ENCODE data around the gene RNF20. TPM values are rescaled to one million over a fixed set of nuclear protein-coding genes. Genes with fewer than 3 reads are reported as not detected.
A peak's percentile ranks its signal among the peaks of the same experiment; 100 is the strongest.
"Not testable (repeated sequence)": the region's sequence is repeated elsewhere in the genome, so short reads cannot be mapped to it uniquely, and the experiment has no call there.

RNF20 gene
- polyA plus RNA-seq, 1 of the 3 experiments (the other 2 are of a cell fraction), result 16.0 TPM

DNA sequence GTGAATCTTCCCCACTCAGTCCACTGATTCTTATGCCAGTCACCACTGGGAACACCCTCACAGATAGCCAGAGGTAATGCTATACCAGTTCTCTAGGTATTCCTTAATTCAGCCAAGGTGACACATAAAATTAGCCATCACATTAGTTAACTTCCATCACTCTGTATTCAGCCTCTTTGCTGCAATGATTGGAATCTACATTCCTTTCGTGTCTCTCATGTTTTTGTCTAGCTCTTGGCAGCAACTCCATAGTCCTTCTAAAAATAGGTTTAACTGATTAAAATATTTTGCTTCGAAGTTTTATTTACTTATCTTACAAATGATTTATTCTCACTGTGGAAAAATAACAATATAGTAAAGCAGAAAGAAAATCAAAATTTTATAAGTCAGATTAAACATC, 19.6 kb upstream of the RNF20 start:
- Histone ChIP-seq H3K79me2 (ENCODE audit: insufficient read depth) (no peaks in the 10 kb centered on the region), H3K9me2 (no peaks in the 10 kb centered on the region), H3F3A (replicated peaks; ENCODE audit: insufficient read depth) (peaks cover under 1% of the 10 kb centered on the region), H3K4me3 (ENCODE audit: low read depth in 2 of 2, low read length in 1 of 2) (no peak overlapping the region), H3K4me1 (ENCODE audit: control insufficient read depth in 1 of 2, insufficient read depth in 2 of 2, low read depth in 1 of 2, low read length in 1 of 2) (peaks cover 0 to 21% of the 10 kb centered on the region in 2 experiments; a peak in 2 of 4 replicates), H3K9me3 (no peaks in the 10 kb centered on the region), H3K9ac (no peak overlapping the region), H3K36me3 (replicated peaks in 1 of 2; ENCODE audit: control insufficient read depth in 1 of 2, insufficient read depth in 2 of 2, low read length in 1 of 2) (no peaks in the 10 kb centered on the region), H3K4me2 (peak overlapping the region; percentile 38; the same call in 1 of the 2 replicates), H2AFZ (ENCODE audit: low read depth) (no peak overlapping the region), H3K27ac (ENCODE audit: low read depth in 2 of 2, low read length in 1 of 2) (no peak overlapping the region; a peak in 1 of 4 replicates), H4K20me1 (ENCODE audit: insufficient read depth) (no peaks in the 10 kb centered on the region), H3K27me3 (ENCODE audit: insufficient read depth) (no peaks in the 10 kb centered on the region)
- ChIA-PET CTCF (interaction anchor here (2.8 to 2.9 kb wide), 2 partner anchors 16 to 55 kb away, joined by 8 to 13 read pairs; no protein-coding TSS in a partner anchor), POLR2A (no interaction called here)
- no peak for DNase-seq
- 5% methylated on average over 2 of the region's 2 CpGs for WGBS (ENCODE audit: low lambda C conversion rate)
- TF ChIP-seq NFIC (IDR thresholded peaks at IDR 0.05; ENCODE audit: borderline replicate concordance), result peak; percentile 94
- TF ChIP-seq FOXJ3 (CRISPR knock-in tag; IDR thresholded peaks at IDR 0.05), result no peak
- TF ChIP-seq FOSL2 (IDR thresholded peaks at IDR 0.05; ENCODE audit: borderline replicate concordance, low read depth), result peak; percentile 40; the same call in 1 of the 2 replicates
- TF ChIP-seq EP300 (IDR thresholded peaks at IDR 0.05; ENCODE audit: borderline replicate concordance in 1 of 2, low read depth in 1 of 2, low read length in 1 of 2), result peak in 1 of 2 experiments; percentile 88; a peak in 2 of 4 replicates
- peak; percentile 61; the same call in 1 of the 2 replicates for TF ChIP-seq POLR2AphosphoS5 (IDR thresholded peaks at IDR 0.05; ENCODE audit: low read depth, low read length)
- TF ChIP-seq, protein P1, sequence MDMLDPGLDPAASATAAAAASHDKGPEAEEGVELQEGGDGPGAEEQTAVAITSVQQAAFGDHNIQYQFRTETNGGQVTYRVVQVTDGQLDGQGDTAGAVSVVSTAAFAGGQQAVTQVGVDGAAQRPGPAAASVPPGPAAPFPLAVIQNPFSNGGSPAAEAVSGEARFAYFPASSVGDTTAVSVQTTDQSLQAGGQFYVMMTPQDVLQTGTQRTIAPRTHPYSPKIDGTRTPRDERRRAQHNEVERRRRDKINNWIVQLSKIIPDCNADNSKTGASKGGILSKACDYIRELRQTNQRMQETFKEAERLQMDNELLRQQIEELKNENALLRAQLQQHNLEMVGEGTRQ (IDR thresholded peaks at IDR 0.05; ENCODE audit: borderline replicate concordance, low read depth, low read length), result no peak
- TF ChIP-seq RFX5 (IDR thresholded peaks at IDR 0.05; ENCODE audit: low read length), result no peak
- TF ChIP-seq TEAD4 (IDR thresholded peaks at IDR 0.05; ENCODE audit: borderline replicate concordance, insufficient read depth), result peak; percentile 92
- peak; percentile 97 for TF ChIP-seq MEF2A (IDR thresholded peaks at IDR 0.05; ENCODE audit: borderline replicate concordance, low read depth)
- TF ChIP-seq, protein P2, sequence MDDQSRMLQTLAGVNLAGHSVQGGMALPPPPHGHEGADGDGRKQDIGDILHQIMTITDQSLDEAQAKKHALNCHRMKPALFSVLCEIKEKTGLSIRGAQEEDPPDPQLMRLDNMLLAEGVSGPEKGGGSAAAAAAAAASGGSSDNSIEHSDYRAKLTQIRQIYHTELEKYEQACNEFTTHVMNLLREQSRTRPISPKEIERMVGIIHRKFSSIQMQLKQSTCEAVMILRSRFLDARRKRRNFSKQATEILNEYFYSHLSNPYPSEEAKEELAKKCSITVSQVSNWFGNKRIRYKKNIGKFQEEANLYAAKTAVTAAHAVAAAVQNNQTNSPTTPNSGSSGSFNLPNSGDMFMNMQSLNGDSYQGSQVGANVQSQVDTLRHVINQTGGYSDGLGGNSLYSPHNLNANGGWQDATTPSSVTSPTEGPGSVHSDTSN (IDR thresholded peaks at IDR 0.05), result peak; percentile 94
- TF ChIP-seq TCF12 (IDR thresholded peaks at IDR 0.05), result peak; percentile 83
- TF ChIP-seq SMC3 (IDR thresholded peaks at IDR 0.05; ENCODE audit: low read depth, low read length), result no peak
- TF ChIP-seq FOXM1 (IDR thresholded peaks at IDR 0.05; ENCODE audit: low read depth), result no peak
- no peak for TF ChIP-seq ELF1 (IDR thresholded peaks at IDR 0.05)
- TF ChIP-seq JUND (IDR thresholded peaks at IDR 0.05), result peak; percentile 77

DNA sequence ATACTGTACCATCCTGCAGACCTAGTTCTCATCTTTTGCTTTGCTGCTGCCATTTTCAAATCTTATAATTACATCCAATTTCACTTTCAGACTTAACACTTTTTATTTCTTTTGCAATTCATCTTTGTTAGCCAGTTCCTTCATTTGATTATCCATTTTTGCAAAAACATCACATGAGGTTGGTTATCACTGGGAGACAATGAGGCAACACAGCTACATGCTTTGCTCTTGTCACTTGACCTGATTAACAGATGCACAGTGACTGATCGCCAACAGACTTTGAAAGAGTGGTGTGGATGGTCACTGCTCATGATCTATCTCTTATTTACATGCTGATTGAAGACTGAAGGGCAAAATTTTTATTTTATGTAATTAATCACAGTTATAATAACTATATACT, 17.0 kb upstream of the RNF20 start:
- Histone ChIP-seq H2AFZ (ENCODE audit: low read depth) (no peak overlapping the region), H3K4me3 (ENCODE audit: low read depth in 2 of 2, low read length in 1 of 2) (no peak overlapping the region), H4K20me1 (ENCODE audit: insufficient read depth) (no peaks in the 10 kb centered on the region), H3K27me3 (ENCODE audit: insufficient read depth) (no peaks in the 10 kb centered on the region), H3K9me2 (no peaks in the 10 kb centered on the region), H3K27ac (ENCODE audit: low read depth in 2 of 2, low read length in 1 of 2) (no peak overlapping the region), H3K36me3 (replicated peaks in 1 of 2; ENCODE audit: control insufficient read depth in 1 of 2, insufficient read depth in 2 of 2, low read length in 1 of 2) (no peaks in the 10 kb centered on the region), H3K4me1 (ENCODE audit: control insufficient read depth in 1 of 2, insufficient read depth in 2 of 2, low read depth in 1 of 2, low read length in 1 of 2) (peaks cover 0 to 20% of the 10 kb centered on the region in 2 experiments; a peak in 2 of 4 replicates), H3K9me3 (no peaks in the 10 kb centered on the region), H3K4me2 (no peak overlapping the region), H3K9ac (no peak overlapping the region), H3K79me2 (ENCODE audit: insufficient read depth) (no peaks in the 10 kb centered on the region), H3F3A (replicated peaks; ENCODE audit: insufficient read depth) (no peaks in the 10 kb centered on the region)
- no peak for DNase-seq
- ChIA-PET CTCF (interaction anchor here (1.5 to 2.6 kb wide), 4 partner anchors 11 to 58 kb away, joined by 3 to 11 read pairs (median 8); a partner anchor contains a TSS), POLR2A (no interaction called here)
- TF ChIP-seq YY1 (IDR thresholded peaks at IDR 0.05; ENCODE audit: low read depth) (no peak), GATA2 (CRISPR knock-in tag; IDR thresholded peaks at IDR 0.05) (no peak), NFIC (IDR thresholded peaks at IDR 0.05; ENCODE audit: borderline replicate concordance) (no peak)
- 60% methylated on average over 1 of the region's 1 CpG for WGBS (ENCODE audit: low lambda C conversion rate)

DNA sequence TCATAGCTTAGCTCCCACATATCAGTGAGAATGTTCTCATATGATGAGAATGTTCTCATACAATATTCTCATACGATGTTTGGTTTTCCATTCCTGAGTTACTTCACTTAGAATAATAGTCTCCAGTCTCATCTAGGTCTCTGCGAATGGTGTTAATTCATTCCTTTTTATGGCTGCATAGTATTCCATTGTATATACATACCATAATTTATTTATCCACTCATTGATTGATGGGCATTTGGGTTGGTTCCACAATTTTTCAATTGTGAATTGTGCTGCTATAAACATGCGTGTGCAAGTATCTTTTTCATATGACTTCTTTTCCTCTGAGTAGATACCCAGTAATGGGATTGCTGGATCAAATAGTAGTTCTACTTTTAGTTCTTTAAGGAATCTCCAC, 15.2 kb upstream of the RNF20 start:
- WGBS (ENCODE audit: low lambda C conversion rate), result 77% methylated on average over 3 of the region's 3 CpGs
- H3F3A ChIP-seq (replicated peaks; ENCODE audit: insufficient read depth); H2AFZ ChIP-seq (ENCODE audit: low read depth); H3K79me2 ChIP-seq (ENCODE audit: insufficient read depth); H3K4me1 ChIP-seq (ENCODE audit: control insufficient read depth in 1 of 2, insufficient read depth in 2 of 2, low read depth in 1 of 2, low read length in 1 of 2); DNase-seq; H3K9me3 ChIP-seq; H3K9ac ChIP-seq; H3K36me3 ChIP-seq (replicated peaks in 1 of 2; ENCODE audit: control insufficient read depth in 1 of 2, insufficient read depth in 2 of 2, low read length in 1 of 2); H3K27ac ChIP-seq (ENCODE audit: low read depth in 2 of 2, low read length in 1 of 2); H3K9me2 ChIP-seq; POLR2A ChIA-PET; H4K20me1 ChIP-seq (ENCODE audit: insufficient read depth); H3K4me3 ChIP-seq (ENCODE audit: low read depth in 2 of 2, low read length in 1 of 2); H3K27me3 ChIP-seq (ENCODE audit: insufficient read depth); H3K4me2 ChIP-seq: not testable (repeated sequence)
- CTCF ChIA-PET, result interaction anchor here (1.3 to 3.3 kb wide), 3 partner anchors 11 to 69 kb away, joined by 7 to 21 read pairs (median 11); no protein-coding TSS in a partner anchor

Data from SK-N-SH (cell line).